Measurements from ENCODE around the gene CSNK1D. TPM values are rescaled to one million over a fixed set of nuclear protein-coding genes. Genes with fewer than 3 reads are reported as not detected.

CSNK1D gene
- total RNA-seq, 2 experiments from 2014 or later, result 277 to 286 TPM

- no peaks in the 10 kb centered on the region for H3K27me3 Mint-ChIP-seq
- no peaks in the 10 kb centered on the region for H3K9me3 Mint-ChIP-seq
- ChIA-PET CTCF (no interaction called here), POLR2A (no interaction called here)
- Histone ChIP-seq H3K4me3 (ENCODE audit: low read length) (no peak overlapping the region), H3K4me1 (ENCODE audit: insufficient read depth, low read length) (peaks cover 23% of the 10 kb centered on the region), H3K36me3 (ENCODE audit: insufficient read depth, low read length) (no peaks in the 10 kb centered on the region), H3K27me3 (ENCODE audit: control insufficient read depth in 1 of 2, insufficient read depth in 2 of 2, low read length in 2 of 2) (no peaks in the 10 kb centered on the region), H3K9me3 (ENCODE audit: control insufficient read depth in 1 of 2, insufficient read depth in 1 of 2, low read length in 2 of 2) (peaks cover 0 to 4% of the 10 kb centered on the region in 2 experiments), H3K27ac (ENCODE audit: low read depth in 1 of 2, low read length in 2 of 2) (no peak overlapping the region)
- no peak overlapping the region for H3K27ac Mint-ChIP-seq
- intact Hi-C loops (cut with DNase I, micrococcal nuclease), result no loop called here
- no peak overlapping the region for H3K4me3 Mint-ChIP-seq
- no peak for TF ChIP-seq CTCF (IDR thresholded peaks at IDR 0.05)
- ATAC-seq (ENCODE audit: poor library complexity), result no peak
- no peaks in the 10 kb centered on the region for H3K36me3 Mint-ChIP-seq (ENCODE audit: low read depth)
- peaks cover 10% of the 10 kb centered on the region for H3K4me1 Mint-ChIP-seq (ENCODE audit: low read depth)
- no peak for DNase-seq
Measured at GRCh38 chr17:82224666-82225065, 48.8 kb downstream of the CSNK1D start.

- Histone ChIP-seq H3K27ac (ENCODE audit: low read depth in 1 of 2, low read length in 2 of 2) (no peak overlapping the region), H3K4me1 (ENCODE audit: insufficient read depth, low read length) (peaks cover 17% of the 10 kb centered on the region), H3K4me3 (ENCODE audit: low read length) (no peak overlapping the region), H3K9me3 (ENCODE audit: control insufficient read depth in 1 of 2, insufficient read depth in 1 of 2, low read length in 2 of 2) (peaks cover 0 to 4% of the 10 kb centered on the region in 2 experiments), H3K36me3 (ENCODE audit: insufficient read depth, low read length) (no peaks in the 10 kb centered on the region), H3K27me3 (ENCODE audit: control insufficient read depth in 1 of 2, insufficient read depth in 2 of 2, low read length in 2 of 2) (no peaks in the 10 kb centered on the region)
- Mint-ChIP-seq H3K9me3 (no peaks in the 10 kb centered on the region), H3K27ac (no peak overlapping the region), H3K27me3 (no peaks in the 10 kb centered on the region), H3K36me3 (ENCODE audit: low read depth) (no peaks in the 10 kb centered on the region), H3K4me3 (no peak overlapping the region), H3K4me1 (ENCODE audit: low read depth) (peaks cover 10% of the 10 kb centered on the region)
- ChIA-PET CTCF (no interaction called here), POLR2A (no interaction called here)
- DNase-seq, result no peak
- no peak for TF ChIP-seq CTCF (IDR thresholded peaks at IDR 0.05)
- intact Hi-C loops (cut with DNase I, micrococcal nuclease), result no loop called here
- no peak for ATAC-seq (ENCODE audit: poor library complexity)
Measured at GRCh38 chr17:82223517-82223916, 50.0 kb downstream of the CSNK1D start.

GRCh38 chr17:82222816-82223215 is 50.7 kb downstream of the CSNK1D start:
- Mint-ChIP-seq H3K36me3 (ENCODE audit: low read depth) (no peaks in the 10 kb centered on the region), H3K4me1 (ENCODE audit: low read depth) (peaks cover 3% of the 10 kb centered on the region), H3K9me3 (no peaks in the 10 kb centered on the region), H3K27me3 (no peaks in the 10 kb centered on the region), H3K27ac (no peak overlapping the region), H3K4me3 (no peak overlapping the region)
- Histone ChIP-seq H3K9me3 (ENCODE audit: control insufficient read depth in 1 of 2, insufficient read depth in 1 of 2, low read length in 2 of 2) (peaks cover 0 to 4% of the 10 kb centered on the region in 2 experiments), H3K27me3 (ENCODE audit: control insufficient read depth in 1 of 2, insufficient read depth in 2 of 2, low read length in 2 of 2) (no peaks in the 10 kb centered on the region), H3K27ac (ENCODE audit: low read depth in 1 of 2, low read length in 2 of 2) (no peak overlapping the region), H3K36me3 (ENCODE audit: insufficient read depth, low read length) (no peaks in the 10 kb centered on the region), H3K4me3 (ENCODE audit: low read length) (no peak overlapping the region), H3K4me1 (ENCODE audit: insufficient read depth, low read length) (peaks cover 13% of the 10 kb centered on the region)
- TF ChIP-seq CTCF (IDR thresholded peaks at IDR 0.05), result no peak
- DNase-seq (peak in 2 of 14 experiments; percentile 11 to 41), ATAC-seq (ENCODE audit: poor library complexity) (no peak)
- POLR2A ChIA-PET, result no interaction called here
- CTCF ChIA-PET, result no interaction called here
- intact Hi-C loops (cut with DNase I, micrococcal nuclease), result no loop called here
